HepG2 (cell line): ENCODE data around the gene NFKBIA. TPM values are rescaled to one million over a fixed set of nuclear protein-coding genes. Genes with fewer than 3 reads are reported as not detected.
A peak's percentile ranks its signal among the peaks of the same experiment; 100 is the strongest.

Source experiments
- AGO2 ChIP-seq: fragments of 200-400 bp; formaldehyde crosslinking; optimal IDR thresholded peaks from 2 replicates; pipeline ENCODE3; 2017; ENCODE audit warnings: mild to moderate bottlenecking, low read depth, low read length, moderate library complexity
- ETV6 ChIP-seq: sonication (generic); formaldehyde crosslinking; conservative IDR thresholded peaks from 2 replicates; pipeline ENCODE4 v1.4.0; 2020; ENCODE audit warnings: missing genetic modification reagents
- GTF2F1 ChIP-seq: fragments of 150-350 bp; IDR thresholded peaks from 2 replicates; pipeline ENCODE4 v1.6.1; 2014; ENCODE audit warnings: low read length
- PITX1 ChIP-seq: sonication (generic); formaldehyde crosslinking; IDR thresholded peaks from 2 replicates; pipeline ENCODE4 v1.5.1; 2020; ENCODE audit warnings: mild to moderate bottlenecking, missing genetic modification reagents
- POLR2G ChIP-seq: fragments of 200-400 bp; formaldehyde crosslinking; IDR thresholded peaks from 2 replicates; pipeline ENCODE4 v1.6.1; 2018; ENCODE audit warnings: mild to moderate bottlenecking, low read depth, low read length, moderate library complexity
- SIN3A ChIP-seq: IDR thresholded peaks from 2 replicates; pipeline ENCODE4 v1.6.1; 2011; ENCODE audit warnings: low read depth, mild to moderate bottlenecking, control low read depth, low read length, borderline replicate concordance
- ZNF619 ChIP-seq: sonication (generic); formaldehyde crosslinking; IDR thresholded peaks from 2 replicates; pipeline ENCODE4 v1.4.0; 2020; ENCODE audit warnings: mild to moderate bottlenecking, missing genetic modification reagents
- ZSCAN29 ChIP-seq: sonication (generic); formaldehyde crosslinking; conservative IDR thresholded peaks from 2 replicates; pipeline ENCODE4 v1.4.0; 2020; ENCODE audit warnings: mild to moderate bottlenecking, missing genetic modification reagents
- polyA plus RNA-seq, 8 experiments: library from polyadenylated mRNA; depleted of rRNA in 3 of 8; stranded (reverse) in 7 of 8; unstranded in 1 of 8; fragments of >200 nt; fragmentation: Illumina TruSeq in 4 of 8; extraction: Trizol in 4 of 8; gene quantifications; 2 replicates each; pipeline versions ENCODE4 v1.2.1 to v1.2.3, GENCODE V29; 2011 to 2016; ENCODE audit warnings: low read depth in 4 of 8, missing spikeins in 1 of 8, mixed read lengths in 1 of 8; ENCODE audit not compliant: insufficient read depth in 1 of 8
- total RNA-seq, 5 experiments: library from RNA; depleted of rRNA; stranded (reverse); fragments of >200 nt; fragmentation: Illumina TruSeq; extraction: Trizol; gene quantifications; 2 replicates each; pipeline ENCODE4 v1.2.3, GENCODE V29; 2016; ENCODE audit warnings: low read depth in 1 of 5
- TF ChIP-seq, protein P1 (sequence below): sonication (generic); formaldehyde crosslinking; IDR thresholded peaks from 2 replicates; pipeline ENCODE4 v1.5.0; 2020; ENCODE audit warnings: mild to moderate bottlenecking, missing genetic modification reagents, borderline replicate concordance
- TF ChIP-seq, protein P2 (sequence below): sonication (generic); formaldehyde crosslinking; IDR thresholded peaks from 2 replicates; pipeline ENCODE4 v1.4.0; 2020; ENCODE audit warnings: mild to moderate bottlenecking, missing genetic modification reagents
- TF ChIP-seq, protein P3 (sequence below): sonication (generic); formaldehyde crosslinking; conservative IDR thresholded peaks from 2 replicates; pipeline ENCODE4 v1.4.0; 2020; ENCODE audit warnings: mild to moderate bottlenecking, missing genetic modification reagents, moderate library complexity

The NFKBIA gene
- total and polyA plus RNA-seq, 2 of the 13 experiments (the other 11 are each of a cell fraction or from before 2014, with no cell fraction given) = 197 to 319 TPM

DNA sequence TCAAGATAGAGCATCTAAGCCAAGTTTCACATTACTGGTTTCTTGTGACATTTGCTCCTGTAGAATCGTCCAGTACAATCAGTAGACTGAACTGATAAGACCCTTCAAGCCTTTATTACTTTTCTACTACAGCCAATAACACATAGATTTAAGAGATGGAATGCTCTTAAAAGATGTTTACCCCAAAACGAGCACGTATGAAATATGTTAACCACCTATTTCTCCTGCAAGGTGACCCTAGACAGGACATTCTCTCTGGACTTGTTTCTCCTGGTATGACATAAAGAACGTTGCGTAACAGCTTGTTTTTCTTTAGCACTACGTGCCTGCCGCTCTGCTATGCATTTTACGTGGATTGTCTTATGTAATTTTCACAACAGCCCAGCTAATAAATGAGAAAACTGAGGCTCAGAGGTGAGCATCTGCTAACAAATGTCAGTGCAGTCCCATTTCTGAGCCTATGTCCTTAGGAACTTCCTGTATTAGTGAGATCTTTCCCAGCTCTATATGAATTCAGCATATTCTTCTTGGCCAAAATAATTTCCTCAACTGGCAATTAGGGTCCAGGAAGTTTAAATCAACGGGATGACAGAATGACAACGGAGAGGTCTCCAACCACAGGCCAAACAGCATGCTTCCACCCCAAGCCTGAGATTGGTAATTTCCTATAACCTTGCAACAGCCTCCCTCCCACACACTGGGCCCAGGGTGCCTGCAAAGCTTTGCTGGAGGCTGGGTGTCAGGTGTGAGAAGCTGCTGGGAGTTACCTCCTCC lies 3.7 kb downstream of the NFKBIA start (continued):
- no peak for TF ChIP-seq SIN3A
- peak; percentile 71 for TF ChIP-seq POLR2G
- TF ChIP-seq, protein P1, sequence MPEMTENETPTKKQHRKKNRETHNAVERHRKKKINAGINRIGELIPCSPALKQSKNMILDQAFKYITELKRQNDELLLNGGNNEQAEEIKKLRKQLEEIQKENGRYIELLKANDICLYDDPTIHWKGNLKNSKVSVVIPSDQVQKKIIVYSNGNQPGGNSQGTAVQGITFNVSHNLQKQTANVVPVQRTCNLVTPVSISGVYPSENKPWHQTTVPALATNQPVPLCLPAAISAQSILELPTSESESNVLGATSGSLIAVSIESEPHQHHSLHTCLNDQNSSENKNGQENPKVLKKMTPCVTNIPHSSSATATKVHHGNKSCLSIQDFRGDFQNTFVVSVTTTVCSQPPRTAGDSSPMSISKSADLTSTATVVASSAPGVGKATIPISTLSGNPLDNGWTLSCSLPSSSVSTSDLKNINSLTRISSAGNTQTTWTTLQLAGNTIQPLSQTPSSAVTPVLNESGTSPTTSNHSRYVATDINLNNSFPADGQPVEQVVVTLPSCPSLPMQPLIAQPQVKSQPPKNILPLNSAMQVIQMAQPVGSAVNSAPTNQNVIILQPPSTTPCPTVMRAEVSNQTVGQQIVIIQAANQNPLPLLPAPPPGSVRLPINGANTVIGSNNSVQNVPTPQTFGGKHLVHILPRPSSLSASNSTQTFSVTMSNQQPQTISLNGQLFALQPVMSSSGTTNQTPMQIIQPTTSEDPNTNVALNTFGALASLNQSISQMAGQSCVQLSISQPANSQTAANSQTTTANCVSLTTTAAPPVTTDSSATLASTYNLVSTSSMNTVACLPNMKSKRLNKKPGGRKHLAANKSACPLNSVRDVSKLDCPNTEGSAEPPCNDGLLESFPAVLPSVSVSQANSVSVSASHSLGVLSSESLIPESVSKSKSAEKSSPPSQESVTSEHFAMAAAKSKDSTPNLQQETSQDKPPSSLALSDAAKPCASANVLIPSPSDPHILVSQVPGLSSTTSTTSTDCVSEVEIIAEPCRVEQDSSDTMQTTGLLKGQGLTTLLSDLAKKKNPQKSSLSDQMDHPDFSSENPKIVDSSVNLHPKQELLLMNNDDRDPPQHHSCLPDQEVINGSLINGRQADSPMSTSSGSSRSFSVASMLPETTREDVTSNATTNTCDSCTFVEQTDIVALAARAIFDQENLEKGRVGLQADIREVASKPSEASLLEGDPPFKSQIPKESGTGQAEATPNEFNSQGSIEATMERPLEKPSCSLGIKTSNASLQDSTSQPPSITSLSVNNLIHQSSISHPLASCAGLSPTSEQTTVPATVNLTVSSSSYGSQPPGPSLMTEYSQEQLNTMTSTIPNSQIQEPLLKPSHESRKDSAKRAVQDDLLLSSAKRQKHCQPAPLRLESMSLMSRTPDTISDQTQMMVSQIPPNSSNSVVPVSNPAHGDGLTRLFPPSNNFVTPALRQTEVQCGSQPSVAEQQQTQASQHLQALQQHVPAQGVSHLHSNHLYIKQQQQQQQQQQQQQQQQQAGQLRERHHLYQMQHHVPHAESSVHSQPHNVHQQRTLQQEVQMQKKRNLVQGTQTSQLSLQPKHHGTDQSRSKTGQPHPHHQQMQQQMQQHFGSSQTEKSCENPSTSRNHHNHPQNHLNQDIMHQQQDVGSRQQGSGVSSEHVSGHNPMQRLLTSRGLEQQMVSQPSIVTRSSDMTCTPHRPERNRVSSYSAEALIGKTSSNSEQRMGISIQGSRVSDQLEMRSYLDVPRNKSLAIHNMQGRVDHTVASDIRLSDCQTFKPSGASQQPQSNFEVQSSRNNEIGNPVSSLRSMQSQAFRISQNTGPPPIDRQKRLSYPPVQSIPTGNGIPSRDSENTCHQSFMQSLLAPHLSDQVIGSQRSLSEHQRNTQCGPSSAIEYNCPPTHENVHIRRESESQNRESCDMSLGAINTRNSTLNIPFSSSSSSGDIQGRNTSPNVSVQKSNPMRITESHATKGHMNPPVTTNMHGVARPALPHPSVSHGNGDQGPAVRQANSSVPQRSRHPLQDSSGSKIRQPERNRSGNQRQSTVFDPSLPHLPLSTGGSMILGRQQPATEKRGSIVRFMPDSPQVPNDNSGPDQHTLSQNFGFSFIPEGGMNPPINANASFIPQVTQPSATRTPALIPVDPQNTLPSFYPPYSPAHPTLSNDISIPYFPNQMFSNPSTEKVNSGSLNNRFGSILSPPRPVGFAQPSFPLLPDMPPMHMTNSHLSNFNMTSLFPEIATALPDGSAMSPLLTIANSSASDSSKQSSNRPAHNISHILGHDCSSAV (CRISPR knock-in tag) = no peak
- TF ChIP-seq, protein P2, sequence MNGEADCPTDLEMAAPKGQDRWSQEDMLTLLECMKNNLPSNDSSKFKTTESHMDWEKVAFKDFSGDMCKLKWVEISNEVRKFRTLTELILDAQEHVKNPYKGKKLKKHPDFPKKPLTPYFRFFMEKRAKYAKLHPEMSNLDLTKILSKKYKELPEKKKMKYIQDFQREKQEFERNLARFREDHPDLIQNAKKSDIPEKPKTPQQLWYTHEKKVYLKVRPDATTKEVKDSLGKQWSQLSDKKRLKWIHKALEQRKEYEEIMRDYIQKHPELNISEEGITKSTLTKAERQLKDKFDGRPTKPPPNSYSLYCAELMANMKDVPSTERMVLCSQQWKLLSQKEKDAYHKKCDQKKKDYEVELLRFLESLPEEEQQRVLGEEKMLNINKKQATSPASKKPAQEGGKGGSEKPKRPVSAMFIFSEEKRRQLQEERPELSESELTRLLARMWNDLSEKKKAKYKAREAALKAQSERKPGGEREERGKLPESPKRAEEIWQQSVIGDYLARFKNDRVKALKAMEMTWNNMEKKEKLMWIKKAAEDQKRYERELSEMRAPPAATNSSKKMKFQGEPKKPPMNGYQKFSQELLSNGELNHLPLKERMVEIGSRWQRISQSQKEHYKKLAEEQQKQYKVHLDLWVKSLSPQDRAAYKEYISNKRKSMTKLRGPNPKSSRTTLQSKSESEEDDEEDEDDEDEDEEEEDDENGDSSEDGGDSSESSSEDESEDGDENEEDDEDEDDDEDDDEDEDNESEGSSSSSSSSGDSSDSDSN (CRISPR knock-in tag) = 0 out of 2 replicates have a peak, but pooled peaks have one; percentile 35
- no peak for TF ChIP-seq ZSCAN29 (CRISPR knock-in tag)
- TF ChIP-seq, protein P3, sequence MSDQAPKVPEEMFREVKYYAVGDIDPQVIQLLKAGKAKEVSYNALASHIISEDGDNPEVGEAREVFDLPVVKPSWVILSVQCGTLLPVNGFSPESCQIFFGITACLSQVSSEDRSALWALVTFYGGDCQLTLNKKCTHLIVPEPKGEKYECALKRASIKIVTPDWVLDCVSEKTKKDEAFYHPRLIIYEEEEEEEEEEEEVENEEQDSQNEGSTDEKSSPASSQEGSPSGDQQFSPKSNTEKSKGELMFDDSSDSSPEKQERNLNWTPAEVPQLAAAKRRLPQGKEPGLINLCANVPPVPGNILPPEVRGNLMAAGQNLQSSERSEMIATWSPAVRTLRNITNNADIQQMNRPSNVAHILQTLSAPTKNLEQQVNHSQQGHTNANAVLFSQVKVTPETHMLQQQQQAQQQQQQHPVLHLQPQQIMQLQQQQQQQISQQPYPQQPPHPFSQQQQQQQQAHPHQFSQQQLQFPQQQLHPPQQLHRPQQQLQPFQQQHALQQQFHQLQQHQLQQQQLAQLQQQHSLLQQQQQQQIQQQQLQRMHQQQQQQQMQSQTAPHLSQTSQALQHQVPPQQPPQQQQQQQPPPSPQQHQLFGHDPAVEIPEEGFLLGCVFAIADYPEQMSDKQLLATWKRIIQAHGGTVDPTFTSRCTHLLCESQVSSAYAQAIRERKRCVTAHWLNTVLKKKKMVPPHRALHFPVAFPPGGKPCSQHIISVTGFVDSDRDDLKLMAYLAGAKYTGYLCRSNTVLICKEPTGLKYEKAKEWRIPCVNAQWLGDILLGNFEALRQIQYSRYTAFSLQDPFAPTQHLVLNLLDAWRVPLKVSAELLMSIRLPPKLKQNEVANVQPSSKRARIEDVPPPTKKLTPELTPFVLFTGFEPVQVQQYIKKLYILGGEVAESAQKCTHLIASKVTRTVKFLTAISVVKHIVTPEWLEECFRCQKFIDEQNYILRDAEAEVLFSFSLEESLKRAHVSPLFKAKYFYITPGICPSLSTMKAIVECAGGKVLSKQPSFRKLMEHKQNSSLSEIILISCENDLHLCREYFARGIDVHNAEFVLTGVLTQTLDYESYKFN (CRISPR knock-in tag) = peak; percentile 79
- TF ChIP-seq PITX1 (CRISPR knock-in tag) = peak; percentile 50; the same call in 1 of the 2 replicates
- no peak for TF ChIP-seq AGO2
- TF ChIP-seq ETV6 (CRISPR knock-in tag) = no peak; the same call in 1 of the 2 replicates
- no peak for TF ChIP-seq GTF2F1
- TF ChIP-seq ZNF619 (CRISPR knock-in tag) = peak; percentile 76; the same call in 1 of the 2 replicates
